ENCODE results near the gene SIRT1. TPM values are rescaled to one million over a fixed set of nuclear protein-coding genes. Genes with fewer than 3 reads are reported as not detected.

The SIRT1 gene
- total RNA-seq, 1 donor: 40.0 TPM

- no peaks in the 10 kb centered on the region for H3K4me1 ChIP-seq (ENCODE audit: insufficient read depth, low read length)
- no peaks in the 10 kb centered on the region for H3K27me3 ChIP-seq (ENCODE audit: insufficient read depth, low read length)
- H3K4me3 ChIP-seq (ENCODE audit: low read length): no peak overlapping the region
- no peaks in the 10 kb centered on the region for H3K9me3 ChIP-seq (ENCODE audit: low read depth, low read length)
Measured at GRCh38 chr10:67914777-67915340, 30.4 kb downstream of the SIRT1 start.

GRCh38 chr10:67917169-67917568, 32.7 kb downstream of the SIRT1 start:
- no peaks in the 10 kb centered on the region for H3K4me1 ChIP-seq (ENCODE audit: insufficient read depth, low read length)
- H3K4me3 ChIP-seq (ENCODE audit: low read length): no peak overlapping the region
- H3K27me3 ChIP-seq (ENCODE audit: insufficient read depth, low read length): no peaks in the 10 kb centered on the region
- H3K9me3 ChIP-seq (ENCODE audit: low read depth, low read length): no peaks in the 10 kb centered on the region

GRCh38 chr10:67917679-67918078, 33.2 kb downstream of the SIRT1 start:
- no peaks in the 10 kb centered on the region for H3K27me3 ChIP-seq (ENCODE audit: insufficient read depth, low read length)
- H3K4me1 ChIP-seq (ENCODE audit: insufficient read depth, low read length): no peaks in the 10 kb centered on the region
- H3K9me3 ChIP-seq (ENCODE audit: low read depth, low read length): no peaks in the 10 kb centered on the region
- no peak overlapping the region for H3K4me3 ChIP-seq (ENCODE audit: low read length)

GRCh38 chr10:67921065-67921464, 36.6 kb downstream of the SIRT1 start:
- H3K27me3 ChIP-seq (ENCODE audit: insufficient read depth, low read length): no peaks in the 10 kb centered on the region
- H3K4me3 ChIP-seq (ENCODE audit: low read length): no peak overlapping the region
- H3K9me3 ChIP-seq (ENCODE audit: low read depth, low read length): no peaks in the 10 kb centered on the region
- H3K4me1 ChIP-seq (ENCODE audit: insufficient read depth, low read length): no peaks in the 10 kb centered on the region

GRCh38 chr10:67923551-67923950, 39.1 kb downstream of the SIRT1 start:
- no peaks in the 10 kb centered on the region for H3K4me1 ChIP-seq (ENCODE audit: insufficient read depth, low read length)
- H3K27me3 ChIP-seq (ENCODE audit: insufficient read depth, low read length): no peaks in the 10 kb centered on the region

GRCh38 chr10:67924136-67924535, 39.7 kb downstream of the SIRT1 start:
- H3K9me3 ChIP-seq (ENCODE audit: low read depth, low read length): no peaks in the 10 kb centered on the region
- no peak overlapping the region for H3K4me3 ChIP-seq (ENCODE audit: low read length)
- H3K27me3 ChIP-seq (ENCODE audit: insufficient read depth, low read length): no peaks in the 10 kb centered on the region
- H3K4me1 ChIP-seq (ENCODE audit: insufficient read depth, low read length): no peaks in the 10 kb centered on the region

More at GRCh38 chr10:67923551-67923950, 39.1 kb downstream of the SIRT1 start:
- H3K9me3 ChIP-seq (ENCODE audit: low read depth, low read length): no peaks in the 10 kb centered on the region
- no peak overlapping the region for H3K4me3 ChIP-seq (ENCODE audit: low read length)

GRCh38 chr10:67925449-67926005, 41.1 kb downstream of the SIRT1 start:
- Histone ChIP-seq H3K4me3 (ENCODE audit: low read length) (no peak overlapping the region), H3K27me3 (ENCODE audit: insufficient read depth, low read length) (no peaks in the 10 kb centered on the region), H3K4me1 (ENCODE audit: insufficient read depth, low read length) (no peaks in the 10 kb centered on the region), H3K9me3 (ENCODE audit: low read depth, low read length) (no peaks in the 10 kb centered on the region)

GRCh38 chr10:67926951-67927350, 42.5 kb downstream of the SIRT1 start:
- Histone ChIP-seq H3K4me3 (ENCODE audit: low read length) (no peak overlapping the region), H3K27me3 (ENCODE audit: insufficient read depth, low read length) (no peaks in the 10 kb centered on the region), H3K9me3 (ENCODE audit: low read depth, low read length) (no peaks in the 10 kb centered on the region), H3K4me1 (ENCODE audit: insufficient read depth, low read length) (no peaks in the 10 kb centered on the region)

- Histone ChIP-seq H3K27me3 (ENCODE audit: insufficient read depth, low read length) (no peaks in the 10 kb centered on the region), H3K4me1 (ENCODE audit: insufficient read depth, low read length) (peaks cover 10% of the 10 kb centered on the region), H3K4me3 (ENCODE audit: low read length) (no peak overlapping the region), H3K9me3 (ENCODE audit: low read depth, low read length) (no peaks in the 10 kb centered on the region)
Measured at GRCh38 chr10:67933199-67933598, 48.7 kb downstream of the SIRT1 start.

- H3K4me1 ChIP-seq (ENCODE audit: insufficient read depth, low read length): peaks cover 10% of the 10 kb centered on the region
Measured at GRCh38 chr10:67934336-67934735, 49.9 kb downstream of the SIRT1 start.

GRCh38 chr10:67935223-67935622, 50.8 kb downstream of the SIRT1 start:
- H3K27me3 ChIP-seq (ENCODE audit: insufficient read depth, low read length): no peaks in the 10 kb centered on the region
- no peaks in the 10 kb centered on the region for H3K9me3 ChIP-seq (ENCODE audit: low read depth, low read length)
- H3K4me3 ChIP-seq (ENCODE audit: low read length): no peak overlapping the region
- peaks cover 10% of the 10 kb centered on the region for H3K4me1 ChIP-seq (ENCODE audit: insufficient read depth, low read length)

More at GRCh38 chr10:67934336-67934735, 49.9 kb downstream of the SIRT1 start:
- Histone ChIP-seq H3K4me3 (ENCODE audit: low read length) (no peak overlapping the region), H3K9me3 (ENCODE audit: low read depth, low read length) (no peaks in the 10 kb centered on the region), H3K27me3 (ENCODE audit: insufficient read depth, low read length) (no peaks in the 10 kb centered on the region)

- no peaks in the 10 kb centered on the region for H3K9me3 ChIP-seq (ENCODE audit: low read depth, low read length)
- H3K4me1 ChIP-seq (ENCODE audit: insufficient read depth, low read length): peaks cover 10% of the 10 kb centered on the region
- H3K4me3 ChIP-seq (ENCODE audit: low read length): no peak overlapping the region
- no peaks in the 10 kb centered on the region for H3K27me3 ChIP-seq (ENCODE audit: insufficient read depth, low read length)
Measured at GRCh38 chr10:67936416-67936815, 52.0 kb downstream of the SIRT1 start.

GRCh38 chr10:67943917-67944316, 59.5 kb downstream of the SIRT1 start:
- H3K4me1 ChIP-seq (ENCODE audit: insufficient read depth, low read length): no peaks in the 10 kb centered on the region
- H3K9me3 ChIP-seq (ENCODE audit: low read depth, low read length): no peaks in the 10 kb centered on the region
- H3K27me3 ChIP-seq (ENCODE audit: insufficient read depth, low read length): no peaks in the 10 kb centered on the region
- H3K4me3 ChIP-seq (ENCODE audit: low read length): no peak overlapping the region

- Histone ChIP-seq H3K4me1 (ENCODE audit: insufficient read depth, low read length) (no peaks in the 10 kb centered on the region), H3K9me3 (ENCODE audit: low read depth, low read length) (no peaks in the 10 kb centered on the region), H3K4me3 (ENCODE audit: low read length) (no peak overlapping the region), H3K27me3 (ENCODE audit: insufficient read depth, low read length) (no peaks in the 10 kb centered on the region)
Measured at GRCh38 chr10:67955614-67956013, 71.2 kb downstream of the SIRT1 start.

GRCh38 chr10:67959839-67960476, 75.5 kb downstream of the SIRT1 start:
- H3K27me3 ChIP-seq (ENCODE audit: insufficient read depth, low read length): no peaks in the 10 kb centered on the region
- H3K9me3 ChIP-seq (ENCODE audit: low read depth, low read length): no peaks in the 10 kb centered on the region
- H3K4me1 ChIP-seq (ENCODE audit: insufficient read depth, low read length): no peaks in the 10 kb centered on the region
- no peak overlapping the region for H3K4me3 ChIP-seq (ENCODE audit: low read length)

- H3K4me1 ChIP-seq (ENCODE audit: insufficient read depth, low read length): no peaks in the 10 kb centered on the region
- no peaks in the 10 kb centered on the region for H3K9me3 ChIP-seq (ENCODE audit: low read depth, low read length)
- no peaks in the 10 kb centered on the region for H3K27me3 ChIP-seq (ENCODE audit: insufficient read depth, low read length)
- no peak overlapping the region for H3K4me3 ChIP-seq (ENCODE audit: low read length)
Measured at GRCh38 chr10:67965456-67965855, 81.0 kb downstream of the SIRT1 start.

Data from mononuclear cell (primary cell).